ENCODE results near the gene FADS2.

FADS2 gene

DNA sequence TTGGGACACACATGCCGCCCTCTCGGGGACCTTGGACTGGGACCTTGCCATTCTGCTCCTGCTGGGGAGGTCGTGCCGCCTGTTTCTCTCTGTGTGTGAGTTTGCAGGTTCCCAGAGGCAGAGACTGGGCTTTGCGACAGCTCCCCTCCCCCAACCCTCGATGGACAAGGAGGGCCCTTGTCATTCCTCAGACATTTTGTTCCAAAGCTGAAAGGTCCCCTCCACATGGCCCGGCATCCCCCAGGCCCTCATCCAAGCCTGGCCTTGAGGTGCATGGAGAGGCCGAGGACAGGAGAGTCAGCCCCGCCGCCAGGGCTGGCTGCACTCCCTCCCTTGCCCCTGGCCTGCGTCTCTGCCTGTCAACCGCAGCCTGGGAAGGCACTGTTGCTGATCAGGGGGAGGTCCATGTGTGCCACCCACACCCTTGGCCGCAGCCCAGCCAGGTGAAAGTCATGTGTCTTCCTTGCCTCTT lies 25.6 kb downstream of the FADS2 start:
- DNase-seq (ENCODE audit: low read depth) = no peak
- H3K4me3 ChIP-seq (replicated peaks; ENCODE audit: low read depth, low read length) = no peak overlapping the region
- TF ChIP-seq, protein P1, sequence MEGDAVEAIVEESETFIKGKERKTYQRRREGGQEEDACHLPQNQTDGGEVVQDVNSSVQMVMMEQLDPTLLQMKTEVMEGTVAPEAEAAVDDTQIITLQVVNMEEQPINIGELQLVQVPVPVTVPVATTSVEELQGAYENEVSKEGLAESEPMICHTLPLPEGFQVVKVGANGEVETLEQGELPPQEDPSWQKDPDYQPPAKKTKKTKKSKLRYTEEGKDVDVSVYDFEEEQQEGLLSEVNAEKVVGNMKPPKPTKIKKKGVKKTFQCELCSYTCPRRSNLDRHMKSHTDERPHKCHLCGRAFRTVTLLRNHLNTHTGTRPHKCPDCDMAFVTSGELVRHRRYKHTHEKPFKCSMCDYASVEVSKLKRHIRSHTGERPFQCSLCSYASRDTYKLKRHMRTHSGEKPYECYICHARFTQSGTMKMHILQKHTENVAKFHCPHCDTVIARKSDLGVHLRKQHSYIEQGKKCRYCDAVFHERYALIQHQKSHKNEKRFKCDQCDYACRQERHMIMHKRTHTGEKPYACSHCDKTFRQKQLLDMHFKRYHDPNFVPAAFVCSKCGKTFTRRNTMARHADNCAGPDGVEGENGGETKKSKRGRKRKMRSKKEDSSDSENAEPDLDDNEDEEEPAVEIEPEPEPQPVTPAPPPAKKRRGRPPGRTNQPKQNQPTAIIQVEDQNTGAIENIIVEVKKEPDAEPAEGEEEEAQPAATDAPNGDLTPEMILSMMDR (IDR thresholded peaks at IDR 0.05; ENCODE audit: low read length, missing control alignments) = no peak

DNA sequence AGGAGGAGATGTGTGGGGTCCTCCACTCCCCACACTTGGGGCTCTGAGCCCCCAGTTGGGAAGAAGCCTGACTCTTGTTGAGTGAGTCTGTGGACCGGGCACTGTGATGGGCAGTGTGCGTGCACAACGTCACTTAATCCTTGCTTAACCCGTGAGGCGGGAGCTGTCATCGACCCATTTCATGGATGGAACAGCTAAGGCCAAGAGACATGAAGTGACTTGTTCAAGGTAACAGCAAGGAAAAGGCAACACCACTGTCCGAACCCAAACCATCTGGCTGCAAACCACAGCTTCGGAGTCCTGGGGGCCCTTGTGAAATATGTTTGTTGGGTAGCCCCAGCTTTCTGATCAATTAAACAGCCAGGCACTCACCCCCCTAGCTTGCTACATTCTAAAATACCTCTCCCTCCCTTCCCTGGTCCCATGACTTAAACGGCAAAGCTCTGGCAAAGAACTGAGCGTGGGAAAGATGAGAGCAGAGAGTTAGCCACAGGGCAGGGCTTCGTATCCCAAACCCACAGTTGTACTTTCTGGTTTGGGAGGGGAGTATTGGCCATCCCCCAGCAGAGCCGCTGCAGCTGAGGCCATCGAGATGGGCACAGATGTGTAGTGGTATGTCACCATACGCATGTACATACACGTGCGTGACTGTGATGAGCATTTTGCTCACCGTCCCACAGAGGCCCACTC lies 26.3 kb downstream of the FADS2 start:
- DNase-seq (ENCODE audit: low read depth) = no peak
- TF ChIP-seq, protein P1 (IDR thresholded peaks at IDR 0.05; ENCODE audit: low read length, missing control alignments) = no peak
- no peak overlapping the region for H3K4me3 ChIP-seq (replicated peaks; ENCODE audit: low read depth, low read length)

DNA sequence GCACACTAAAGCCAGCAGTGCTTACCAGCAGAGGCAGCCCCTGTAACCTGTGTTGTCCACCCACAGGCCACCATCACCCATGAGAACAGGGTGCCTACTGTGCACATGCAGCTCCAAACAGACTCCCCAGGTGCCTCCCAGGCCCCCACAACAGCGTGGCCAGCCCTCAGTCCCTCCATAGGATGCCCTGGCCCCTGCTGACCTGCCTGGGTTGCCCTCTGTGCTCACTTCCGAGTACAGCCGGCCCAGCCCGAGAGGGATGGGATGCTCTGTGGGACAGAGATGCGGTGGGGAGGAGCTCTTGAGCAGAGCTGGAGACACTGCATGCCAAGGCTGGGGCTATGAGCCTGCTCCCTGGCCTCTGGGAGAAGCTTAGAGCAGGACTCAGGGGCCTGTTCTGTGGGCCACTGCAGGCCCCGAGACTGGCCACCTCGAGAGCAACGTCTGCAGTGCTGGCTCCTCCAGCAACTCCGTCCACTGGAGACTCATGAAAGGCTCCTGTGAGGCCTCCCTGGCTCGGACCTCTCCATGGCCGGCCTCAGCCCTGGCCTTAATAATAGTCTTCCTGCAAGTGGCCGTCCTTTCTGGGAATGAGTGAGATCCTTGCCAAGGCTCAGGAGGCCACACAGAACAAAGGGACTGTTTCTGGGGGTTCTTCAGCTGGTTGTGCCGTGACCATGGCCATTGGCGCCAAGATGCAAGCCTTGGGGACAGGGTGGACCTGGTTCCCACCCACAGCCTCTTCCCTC lies 27.0 kb downstream of the FADS2 start:
- H3K4me3 ChIP-seq (replicated peaks; ENCODE audit: low read depth, low read length) = no peak overlapping the region
- no peak for DNase-seq (ENCODE audit: low read depth)
- TF ChIP-seq, protein P1 (IDR thresholded peaks at IDR 0.05; ENCODE audit: low read length, missing control alignments) = no peak

DNA sequence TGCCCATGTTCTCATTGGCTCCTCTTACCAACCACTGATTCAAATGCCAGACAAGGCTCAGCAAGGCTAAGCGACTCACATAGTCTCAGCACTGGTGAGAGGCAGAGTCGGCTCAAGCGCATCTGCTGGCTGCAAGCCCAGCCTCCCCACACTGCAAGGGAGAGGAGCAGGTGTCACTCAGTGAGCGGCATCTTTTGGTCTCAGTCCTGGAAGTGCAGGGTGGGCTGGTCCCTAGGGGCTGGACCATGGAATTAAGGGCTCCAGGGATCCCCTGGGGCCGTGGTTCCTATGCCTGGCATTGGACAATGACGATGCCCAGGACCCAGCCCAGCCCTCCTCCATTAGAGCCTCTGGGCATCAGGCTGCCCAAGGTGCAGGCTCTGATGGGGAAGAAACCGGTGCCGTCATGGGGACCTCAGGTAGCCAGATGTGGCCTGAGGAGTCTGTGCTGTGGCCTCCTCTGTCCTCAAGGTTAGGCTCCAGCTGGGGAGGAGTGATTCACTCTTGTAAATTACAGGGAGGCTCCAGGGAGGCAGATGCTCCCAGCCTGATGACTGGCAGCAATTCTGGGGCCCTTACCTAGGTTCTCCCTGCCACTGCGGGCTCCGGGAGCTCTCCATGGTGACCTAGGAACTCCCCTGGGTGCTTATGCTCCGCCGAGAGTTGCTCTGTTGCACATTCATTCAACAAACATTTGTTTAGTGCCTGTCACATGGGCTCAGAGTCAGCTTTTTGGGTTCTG lies 28.0 kb downstream of the FADS2 start:
- TF ChIP-seq, protein P1 (IDR thresholded peaks at IDR 0.05; ENCODE audit: low read length, missing control alignments) = no peak
- no peak for DNase-seq (ENCODE audit: low read depth)
- H3K4me3 ChIP-seq (replicated peaks; ENCODE audit: low read depth, low read length) = no peak overlapping the region

DNA sequence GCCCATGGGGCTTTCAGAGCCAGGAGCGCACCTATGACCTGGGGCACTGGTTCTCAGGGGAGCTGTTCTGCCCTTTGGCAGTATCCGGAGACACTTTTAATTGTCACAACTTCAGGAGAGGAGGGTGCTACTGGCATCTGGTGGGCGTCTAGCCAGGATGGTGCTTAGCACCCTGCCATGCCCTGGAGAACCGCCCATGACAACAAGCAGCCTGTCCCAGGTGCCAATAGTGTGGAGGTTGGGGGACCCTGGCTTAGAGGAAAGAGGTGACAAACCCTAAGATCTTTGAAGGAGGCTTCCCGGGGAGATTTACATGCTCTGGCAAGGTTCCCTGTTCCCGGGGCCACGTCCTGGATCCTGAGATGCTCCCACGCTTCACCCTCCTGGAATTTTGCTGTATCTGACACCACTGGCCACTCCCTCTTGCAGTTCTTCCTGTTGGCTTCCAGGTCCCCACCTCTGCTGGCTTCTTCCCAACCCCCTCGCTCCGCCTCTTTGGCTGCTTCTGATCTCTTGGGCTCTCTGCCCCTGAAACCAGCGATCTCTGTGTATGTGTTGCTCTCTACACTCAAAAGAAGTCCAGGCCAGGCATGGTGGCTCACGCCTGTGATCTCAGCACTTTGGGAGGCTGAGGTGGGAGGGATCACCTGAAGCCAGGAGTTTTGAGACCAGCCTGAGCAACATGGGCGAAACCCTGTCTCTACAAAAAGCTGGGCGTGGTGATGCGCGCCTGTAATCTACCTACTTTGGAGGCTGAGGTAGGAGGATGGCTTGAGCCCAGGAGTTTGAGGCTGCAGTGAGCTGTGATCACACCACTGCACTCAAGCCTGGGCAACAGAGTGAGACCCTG lies 32.2 kb downstream of the FADS2 start:
- peak; percentile 79 for DNase-seq (ENCODE audit: low read depth)
- no peak overlapping the region for H3K4me3 ChIP-seq (replicated peaks; ENCODE audit: low read depth, low read length)
- TF ChIP-seq, protein P1 (IDR thresholded peaks at IDR 0.05; ENCODE audit: low read length, missing control alignments) = no peak

DNA sequence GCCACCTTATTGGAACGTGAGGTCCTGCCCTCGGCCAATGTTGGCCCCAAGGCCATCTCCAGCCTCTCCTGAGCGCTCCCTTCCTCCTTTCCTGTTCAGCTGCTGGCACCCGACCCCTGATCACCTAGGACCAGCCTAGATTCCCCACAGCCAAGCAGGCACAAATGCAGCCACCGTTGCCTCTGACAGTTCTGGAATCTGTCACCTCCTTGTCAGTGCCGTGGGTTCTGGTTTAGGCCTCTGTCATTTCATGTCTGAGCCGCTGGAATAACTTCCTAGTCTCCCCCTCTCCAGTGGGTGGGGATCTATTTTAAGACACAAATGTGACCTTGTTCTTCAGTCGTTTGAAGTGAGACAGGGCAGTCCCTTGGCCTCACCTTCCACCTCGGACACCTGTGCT lies 33.5 kb downstream of the FADS2 start:
- no peak overlapping the region for H3K4me3 ChIP-seq (replicated peaks; ENCODE audit: low read depth, low read length)
- TF ChIP-seq, protein P1 (IDR thresholded peaks at IDR 0.05; ENCODE audit: low read length, missing control alignments) = no peak
- no peak for DNase-seq (ENCODE audit: low read depth)

Measured in fibroblast of pulmonary artery (primary cell).